NCI-H187 treated with DMSO at 0.1 percent for 48 hours (cell line): Measurements from ENCODE around the gene SFTPB.

Experiments used
- DNase-seq: peaks from one replicate; lab custom pipeline; 2025; lab: John Stamatoyannopoulos, UW

Gene SFTPB

DNA sequence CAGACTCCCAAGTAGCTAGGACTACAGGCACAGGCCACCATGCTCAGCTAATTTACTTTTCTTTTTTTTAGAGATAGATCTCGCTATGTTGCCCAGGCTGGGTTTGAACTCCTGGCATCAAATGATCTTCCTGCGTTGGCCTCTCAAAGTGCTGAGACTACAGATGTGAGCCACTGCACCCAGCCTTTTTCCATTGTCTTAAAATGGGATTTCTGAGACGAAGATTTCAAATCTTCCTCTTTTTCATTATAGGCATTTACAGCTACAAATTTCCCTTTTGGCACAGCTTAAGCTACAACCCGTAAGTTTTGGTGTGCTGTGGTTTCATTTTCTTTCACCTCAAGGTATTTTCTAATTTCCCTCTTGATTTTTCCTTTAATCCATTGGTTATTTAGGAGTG lies 34.8 kb upstream of the SFTPB start:
- DNase-seq, result no peak

GRCh38 chr2:85702172-85702571 lies 34.2 kb upstream of the SFTPB start:
- no peak for DNase-seq

GRCh38 chr2:85699325-85699724 lies 31.3 kb upstream of the SFTPB start:
- DNase-seq, result no peak

- DNase-seq, result no peak
Observed at GRCh38 chr2:85698880-85699254, 30.9 kb upstream of the SFTPB start.

- no peak for DNase-seq
Observed at GRCh38 chr2:85698184-85698879, 30.3 kb upstream of the SFTPB start.

- DNase-seq, result no peak
Observed at GRCh38 chr2:85697716-85698115, 29.7 kb upstream of the SFTPB start.

DNA sequence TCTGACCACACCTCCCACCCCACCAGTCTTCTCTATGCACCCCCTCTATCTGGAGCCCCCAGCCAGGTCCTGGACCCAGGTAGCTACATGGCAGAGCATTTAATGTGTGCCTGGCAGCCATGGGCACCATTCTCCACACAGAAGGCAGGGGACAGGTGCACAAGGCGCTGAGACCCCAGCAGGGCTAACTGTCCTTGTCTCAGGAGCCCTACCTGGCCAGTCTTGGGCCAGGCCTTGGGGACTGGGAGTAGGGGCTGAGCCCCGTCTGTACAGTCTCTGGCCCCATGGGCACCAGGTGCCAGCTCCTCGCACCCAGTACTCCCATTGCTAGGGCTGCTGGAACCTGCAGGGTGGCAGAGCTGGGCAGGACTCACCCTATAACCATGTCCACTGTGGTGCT lies 29.1 kb upstream of the SFTPB start:
- DNase-seq, result no peak

DNA sequence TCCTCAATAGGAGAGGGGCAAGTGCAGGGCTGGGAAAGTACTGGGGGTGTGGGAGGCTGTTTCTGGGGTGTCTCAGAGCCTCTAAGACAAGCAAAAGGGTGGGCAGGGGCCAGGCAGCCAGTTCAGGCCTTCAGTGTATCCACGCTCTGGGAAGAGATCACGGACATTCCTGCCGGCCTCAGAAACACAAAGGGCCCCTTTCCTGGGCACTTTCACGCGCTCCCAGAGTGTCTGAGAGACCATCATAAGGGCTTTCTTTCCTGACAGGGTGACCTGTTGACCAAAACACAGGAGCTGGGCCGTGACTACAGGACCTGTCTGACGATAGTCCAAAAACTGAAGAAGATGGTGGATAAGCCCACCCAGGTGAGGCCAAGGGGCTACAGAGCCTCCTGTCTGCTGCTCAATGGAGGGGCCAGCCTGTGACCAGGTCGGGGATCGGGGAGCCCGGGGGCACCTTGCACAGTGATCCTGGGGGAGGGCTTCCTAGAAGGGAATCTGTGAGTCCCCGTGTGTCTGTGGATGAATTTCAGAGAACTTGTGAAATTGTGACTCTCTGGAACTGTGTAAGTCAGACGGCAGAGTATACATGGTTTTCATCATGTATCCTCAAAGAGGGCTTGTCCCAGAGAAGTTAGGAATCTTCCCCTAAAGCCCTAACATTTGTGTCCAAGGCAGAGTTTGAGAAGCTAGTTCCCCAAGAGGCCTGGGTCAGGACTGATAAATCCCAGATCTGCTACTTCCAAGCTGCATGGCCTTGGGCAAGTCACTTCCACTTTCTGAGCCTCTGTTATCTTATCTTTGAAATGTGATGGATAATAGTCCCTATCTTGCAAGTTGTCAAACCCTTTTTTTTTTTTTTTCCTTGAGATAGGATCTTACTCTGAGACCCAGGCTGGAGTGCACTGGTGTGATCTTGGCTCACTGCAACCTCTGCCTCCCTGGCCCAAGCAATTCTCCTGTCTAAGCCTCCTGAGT lies 28.0 kb upstream of the SFTPB start:
- DNase-seq, result no peak

GRCh38 chr2:85695121-85695520 lies 27.1 kb upstream of the SFTPB start:
- no peak for DNase-seq

DNA sequence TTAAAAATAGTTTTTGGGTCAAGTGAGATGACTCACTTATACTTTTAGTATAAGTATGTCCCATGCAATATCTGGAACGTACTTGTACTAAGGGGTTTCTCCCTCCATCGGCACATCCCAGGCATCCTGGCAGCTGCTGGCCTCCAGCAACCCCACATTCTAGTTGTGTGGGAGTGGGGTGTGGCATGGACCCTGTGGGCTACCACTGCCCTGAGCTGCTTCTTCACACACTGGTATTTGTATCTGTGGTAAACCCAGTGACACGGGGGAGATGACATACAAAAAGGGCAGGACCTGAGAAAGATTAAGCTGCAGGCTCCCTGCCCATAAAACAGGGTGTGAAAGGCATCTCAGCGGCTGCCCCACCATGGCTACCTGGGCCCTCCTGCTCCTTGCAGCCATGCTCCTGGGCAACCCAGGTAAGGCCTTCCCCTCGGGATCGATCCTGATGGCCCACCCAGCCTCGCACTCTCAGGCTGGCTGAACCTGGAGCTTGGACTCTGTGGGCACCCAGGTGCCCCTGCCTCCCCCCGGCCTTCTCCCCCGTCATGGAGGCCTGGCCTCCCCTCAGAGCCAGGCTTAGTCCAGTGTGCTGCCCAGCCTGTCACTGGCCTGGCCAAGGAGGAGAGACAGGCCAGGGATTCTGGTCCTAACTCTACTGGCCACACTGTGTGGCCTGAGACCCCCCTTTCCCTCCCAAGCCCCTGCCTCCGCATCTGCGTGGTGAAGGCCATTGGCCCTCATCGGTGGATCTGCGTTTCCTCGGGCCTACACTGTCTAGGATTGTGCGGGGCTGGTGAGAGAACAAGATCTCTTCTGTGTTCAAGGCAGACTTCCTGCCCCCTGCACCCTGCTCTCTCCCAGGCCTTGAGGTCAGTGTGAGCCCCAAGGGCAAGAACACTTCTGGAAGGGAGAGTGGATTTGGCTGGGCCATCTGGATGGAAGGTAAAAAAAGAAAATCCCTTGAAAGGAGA lies 26.3 kb upstream of the SFTPB start, which contains the start of gene GNLY:
GNLY (plus strand) TSS at position 307 of the 974 bp plus-strand sequence; CDS start at position 368, 61 bp downstream.
- no peak for DNase-seq

- DNase-seq, result no peak
Observed at GRCh38 chr2:85692039-85692645, 24.1 kb upstream of the SFTPB start.

GRCh38 chr2:85690932-85691331 lies 22.9 kb upstream of the SFTPB start:
- no peak for DNase-seq

DNA sequence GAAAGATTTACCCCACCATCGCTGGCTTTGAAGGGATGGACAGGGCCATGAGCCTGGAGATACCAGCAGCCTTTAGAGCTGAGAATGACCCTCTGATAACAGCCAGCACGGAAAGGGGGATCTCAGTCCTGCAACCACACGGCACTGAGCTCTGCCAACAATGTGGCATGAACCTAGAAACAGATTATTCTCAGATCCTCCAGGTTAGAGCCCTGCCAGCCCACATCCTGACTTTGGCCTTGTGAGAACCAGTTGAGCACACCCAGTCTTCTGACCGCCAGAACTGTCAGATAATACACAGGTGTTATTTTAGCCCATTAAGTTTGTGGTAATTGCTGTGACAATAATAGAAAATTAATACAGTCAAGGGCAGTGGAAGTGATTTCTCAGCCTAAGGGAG lies 16.8 kb upstream of the SFTPB start:
- DNase-seq, result no peak

DNA sequence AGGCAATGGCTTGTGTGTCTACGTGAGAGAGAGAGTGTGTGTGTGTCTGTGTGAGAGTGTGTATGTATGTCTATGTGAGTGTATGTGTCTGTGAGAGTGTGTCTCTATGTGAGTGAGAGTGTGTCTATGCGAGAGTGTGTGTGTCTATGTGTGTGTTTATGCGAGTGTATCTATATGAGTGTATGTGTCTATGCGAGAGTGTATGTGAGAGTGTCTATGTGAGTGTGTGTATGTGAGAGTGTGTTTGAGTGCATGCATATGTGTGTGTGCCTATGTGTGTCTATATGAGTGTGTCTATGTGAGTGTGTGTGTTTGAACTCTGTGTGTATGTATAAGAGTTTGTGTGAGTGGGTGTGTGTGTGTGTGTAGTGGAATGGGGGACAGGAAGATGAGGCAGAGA lies 16.4 kb upstream of the SFTPB start:
- no peak for DNase-seq

- DNase-seq, result no peak
Observed at GRCh38 chr2:85682378-85682777, 14.4 kb upstream of the SFTPB start.

DNA sequence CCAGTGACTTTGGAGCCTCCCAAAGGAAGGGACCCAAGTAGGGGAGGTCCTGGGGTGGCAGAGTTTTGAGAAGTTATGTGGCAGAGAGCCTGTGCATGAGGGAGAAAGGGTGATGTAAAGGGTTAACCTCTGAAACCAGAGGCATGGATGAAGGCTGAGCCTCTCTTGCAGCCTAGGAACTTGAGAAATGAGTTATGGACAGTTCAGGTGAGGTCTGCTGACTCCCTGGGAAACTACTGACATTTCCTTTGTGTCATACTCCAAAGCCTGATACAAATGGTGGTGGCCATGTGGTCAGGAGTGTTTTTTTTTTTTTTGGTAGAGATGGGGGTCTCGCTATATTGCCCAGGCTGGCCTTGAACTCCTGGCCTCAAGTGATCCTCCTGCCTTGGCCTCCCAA lies 13.8 kb upstream of the SFTPB start:
- no peak for DNase-seq

DNA sequence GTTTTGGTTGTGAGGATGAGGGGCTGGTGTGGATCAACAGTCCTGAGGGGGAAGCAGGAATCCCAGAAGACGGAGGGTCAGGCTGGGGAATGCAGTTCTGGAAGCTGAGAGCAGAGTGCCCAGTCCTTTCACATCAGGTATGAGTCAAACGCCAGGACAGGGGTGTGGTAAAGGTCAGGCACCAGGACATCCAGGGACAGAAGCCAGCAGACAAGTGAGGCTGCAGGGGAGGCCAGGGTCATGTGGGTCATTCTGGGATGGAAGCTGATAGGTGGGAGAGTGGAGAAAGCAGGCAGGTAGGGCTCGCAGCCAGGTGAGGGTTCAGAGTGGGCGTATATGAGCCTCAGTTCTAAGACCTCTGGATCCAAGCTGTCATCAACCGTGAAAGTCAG lies 13.4 kb upstream of the SFTPB start:
- no peak for DNase-seq

- DNase-seq, result no peak
Observed at GRCh38 chr2:85680707-85681371, 12.8 kb upstream of the SFTPB start.

- no peak for DNase-seq
Observed at GRCh38 chr2:85678794-85679672, 11.0 kb upstream of the SFTPB start.

DNA sequence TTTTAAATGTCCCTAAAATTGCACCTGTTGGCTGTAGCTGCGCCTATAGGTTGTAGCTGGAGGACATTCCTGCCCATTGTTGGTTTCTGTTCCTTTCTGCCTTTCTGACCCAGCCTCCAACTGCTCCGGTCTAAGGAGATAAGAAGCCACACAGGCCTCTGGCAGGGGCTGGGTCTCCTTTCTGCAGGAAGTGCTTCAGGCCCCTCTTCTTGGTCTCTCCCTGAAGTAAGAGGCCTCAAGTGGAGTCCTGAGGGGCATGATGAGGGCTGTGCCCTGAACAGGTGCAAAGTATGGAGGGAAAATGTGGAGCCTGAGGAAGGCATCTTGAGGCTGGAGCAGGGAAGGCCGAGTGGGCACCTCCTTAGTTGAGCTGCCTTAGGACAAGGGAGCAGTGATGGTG lies 10.4 kb upstream of the SFTPB start:
- no peak for DNase-seq
